NT2/D1 (cell line): ENCODE results near the gene BRPF1.

Experiments used
- SUZ12 ChIP-seq: IDR thresholded peaks from 2 replicates; pipeline ENCODE4 v1.6.1; 2011; ENCODE audit not compliant: insufficient read length, insufficient read depth; ENCODE audit errors: extremely low read depth
- YY1 ChIP-seq: IDR thresholded peaks from 2 replicates; pipeline ENCODE4 v1.6.1; 2011; ENCODE audit not compliant: insufficient read length, insufficient read depth
- ZNF274 ChIP-seq: IDR thresholded peaks from 2 replicates; pipeline ENCODE4 v1.6.1; 2011; ENCODE audit warnings: mild to moderate bottlenecking, low read depth, low read length

GRCh38 chr3:9793161-9793781 is 61.7 kb downstream of the BRPF1 start:
- TF ChIP-seq YY1 (no peak), ZNF274 (no peak), SUZ12 (no peak)
